ENCODE results near the gene ZNF227. TPM values are rescaled to one million over a fixed set of nuclear protein-coding genes. Genes with fewer than 3 reads are reported as not detected.

ZNF227 gene
- total and polyA plus RNA-seq, 7 donors: 2.5 to 15.0 (median 10.9) TPM

GRCh38 chr19:44258835-44259413 is 46.6 kb downstream of the ZNF227 start:
- Histone ChIP-seq H3K4me1 (peaks cover 0 to 6% (median 0%) of the 10 kb centered on the region in 4 donors), H3K27me3 (no peaks in the 10 kb centered on the region), H3K36me3 (no peaks in the 10 kb centered on the region), H3K9me3 (peaks cover 0 to 31% (median 12%) of the 10 kb centered on the region in 4 donors), H3K4me3 (no peak overlapping the region), H3K27ac (peak overlapping the region in 1 of 4 donors; percentile 82)
- WGBS, 2 donors: 95 to 98% methylated on average over 2 of the region's 2 CpGs
- TF ChIP-seq EP300 (IDR thresholded peaks at IDR 0.05) (no peak), POLR2A (IDR thresholded peaks at IDR 0.05) (no peak), POLR2AphosphoS5 (IDR thresholded peaks at IDR 0.05) (no peak), CTCF (IDR thresholded peaks at IDR 0.05) (no peak)
- intact Hi-C loops (cut with DNase I): no loop called here
- DNase-seq: no peak

GRCh38 chr19:44260343-44260681 is 48.0 kb downstream of the ZNF227 start:
- H3K4me3 ChIP-seq: peak overlapping the region in 3 of 4 donors; percentile 51 to 54 (median 53)
- no peak for DNase-seq
- no peaks in the 10 kb centered on the region for H3K27me3 ChIP-seq
- intact Hi-C loops (cut with DNase I): no loop called here
- peaks cover 0 to 18% (median 6%) of the 10 kb centered on the region in 4 donors for H3K9me3 ChIP-seq
- peak overlapping the region in 3 of 4 donors; percentile 77 to 82 (median 80) for H3K27ac ChIP-seq
- TF ChIP-seq CTCF (IDR thresholded peaks at IDR 0.05) (no peak), POLR2AphosphoS5 (IDR thresholded peaks at IDR 0.05) (no peak), EP300 (IDR thresholded peaks at IDR 0.05) (no peak), POLR2A (IDR thresholded peaks at IDR 0.05) (no peak)
- H3K4me1 ChIP-seq: peaks cover 0 to 6% (median 0%) of the 10 kb centered on the region in 4 donors
- H3K36me3 ChIP-seq: no peaks in the 10 kb centered on the region
- 3 to 10% methylated on average over 7 of the region's 7 CpGs for WGBS, 2 donors

DNA sequence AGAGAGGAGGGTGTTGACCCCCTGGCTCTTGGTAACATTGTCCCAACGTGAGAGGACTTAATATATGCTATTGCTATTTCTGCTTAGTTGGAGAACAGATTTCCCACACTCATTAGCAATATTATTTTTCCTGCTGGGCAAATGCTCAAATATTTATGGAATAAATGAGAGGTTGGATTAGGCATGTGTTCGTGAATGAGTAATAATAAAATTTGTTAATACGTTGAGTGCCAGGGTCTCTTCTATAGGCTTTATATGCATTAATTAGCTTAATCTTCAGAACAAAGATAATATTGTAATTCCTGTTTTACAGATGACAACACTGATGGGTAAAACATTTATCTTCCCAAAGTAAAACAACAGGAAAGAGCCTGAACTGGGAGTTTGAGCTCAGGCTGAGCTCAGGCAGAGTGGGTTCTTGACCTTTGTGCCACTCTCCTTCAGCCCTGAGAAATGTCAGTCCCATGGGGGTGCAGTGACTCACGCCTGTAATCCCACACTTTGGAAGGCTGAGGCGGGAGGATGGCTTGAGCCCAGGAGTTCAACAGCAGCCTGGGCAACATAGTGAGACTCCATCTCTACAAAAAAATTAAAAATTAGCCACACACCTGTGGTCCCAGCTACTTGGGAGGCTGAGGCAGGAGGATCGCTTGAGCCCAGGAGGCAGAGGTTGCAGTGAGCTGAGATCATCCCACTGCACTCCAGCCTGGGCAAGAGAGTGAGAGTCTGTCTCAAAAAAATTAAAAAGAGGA is 48.5 kb downstream of the ZNF227 start:
- H3K27ac ChIP-seq: peak overlapping the region in 3 of 4 donors; percentile 77 to 82 (median 80)
- 70 to 72% methylated on average over 6 of the region's 6 CpGs for WGBS, 2 donors
- H3K4me1 ChIP-seq: peaks cover 0 to 6% (median 0%) of the 10 kb centered on the region in 4 donors
- intact Hi-C loops (cut with DNase I): no loop called here
- DNase-seq: no peak
- peaks cover 0 to 12% (median 4%) of the 10 kb centered on the region in 4 donors for H3K9me3 ChIP-seq
- H3K4me3 ChIP-seq: peak overlapping the region in 3 of 4 donors; percentile 51 to 54 (median 53)
- H3K36me3 ChIP-seq: peaks cover 0 to 2% (median 0%) of the 10 kb centered on the region in 4 donors
- no peaks in the 10 kb centered on the region for H3K27me3 ChIP-seq
- TF ChIP-seq EP300 (IDR thresholded peaks at IDR 0.05): no peak

DNA sequence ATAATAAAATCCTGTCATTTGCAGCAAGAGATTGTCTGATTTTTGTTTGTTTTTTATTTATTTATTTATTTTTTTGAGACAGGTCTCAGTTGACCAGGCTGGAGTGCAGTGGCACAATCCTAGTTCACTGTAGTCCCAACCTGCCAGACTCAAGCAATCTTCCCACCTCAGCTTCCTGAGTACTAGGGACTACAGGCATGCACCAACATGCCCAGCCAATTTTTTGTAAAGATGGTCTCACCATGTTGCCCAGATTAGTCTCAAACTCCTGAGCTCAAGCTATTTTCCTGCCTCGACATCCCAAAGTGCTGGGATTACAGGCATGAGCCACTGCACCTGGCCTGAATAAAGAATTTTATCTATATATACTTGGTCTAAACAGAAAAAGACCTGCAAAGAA is 65.0 kb downstream of the ZNF227 start:
- Histone ChIP-seq H3K36me3 (peaks cover 0 to 28% (median 19%) of the 10 kb centered on the region in 4 donors), H3K4me1 (no peaks in the 10 kb centered on the region), H3K9me3 (peaks cover 0 to 40% (median 13%) of the 10 kb centered on the region in 4 donors), H3K27ac (no peak overlapping the region), H3K27me3 (no peaks in the 10 kb centered on the region), H3K4me3 (no peak overlapping the region)
- 95 to 96% methylated on average over 1 of the region's 1 CpG for WGBS, 2 donors
- intact Hi-C loops (cut with DNase I): no loop called here
- DNase-seq: no peak
- no peak for TF ChIP-seq EP300 (IDR thresholded peaks at IDR 0.05)
- TF ChIP-seq CTCF (IDR thresholded peaks at IDR 0.05): no peak
- TF ChIP-seq POLR2A (IDR thresholded peaks at IDR 0.05): no peak
- no peak for TF ChIP-seq POLR2AphosphoS5 (IDR thresholded peaks at IDR 0.05)

DNA sequence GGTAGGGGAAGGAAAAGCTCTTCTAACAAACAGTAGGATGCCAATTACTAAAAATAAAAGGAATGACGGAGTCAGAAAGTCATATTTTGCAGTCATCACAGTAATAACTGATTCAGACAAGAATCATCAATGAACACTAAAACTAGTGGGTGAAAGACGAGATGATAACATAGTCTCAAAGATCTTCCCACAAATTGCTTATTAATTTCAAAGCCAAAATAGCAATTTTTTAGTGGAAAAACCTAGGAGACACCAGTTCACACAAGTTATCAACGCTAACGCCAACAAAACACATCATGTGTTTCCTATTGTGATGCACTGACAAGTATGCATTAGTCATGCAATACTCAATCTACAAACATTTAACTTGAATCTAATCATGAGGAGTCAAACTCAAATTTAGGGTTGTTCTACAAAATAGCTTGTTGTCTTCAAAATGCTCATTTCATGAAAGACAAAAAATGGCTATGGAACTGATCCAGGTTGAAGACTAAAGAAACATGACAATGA is 65.9 kb downstream of the ZNF227 start:
- no peak overlapping the region for H3K4me3 ChIP-seq
- H3K27ac ChIP-seq: no peak overlapping the region
- no peaks in the 10 kb centered on the region for H3K27me3 ChIP-seq
- peaks cover 0 to 1% (median 0%) of the 10 kb centered on the region in 4 donors for H3K4me1 ChIP-seq
- TF ChIP-seq EP300 (IDR thresholded peaks at IDR 0.05): no peak
- TF ChIP-seq CTCF (IDR thresholded peaks at IDR 0.05): no peak
- TF ChIP-seq POLR2AphosphoS5 (IDR thresholded peaks at IDR 0.05): no peak
- TF ChIP-seq POLR2A (IDR thresholded peaks at IDR 0.05): no peak
- DNase-seq: no peak
- WGBS, 2 donors: 93 to 97% methylated on average over 4 of the region's 4 CpGs
- intact Hi-C loops (cut with DNase I): no loop called here
- peaks cover 0 to 23% (median 14%) of the 10 kb centered on the region in 4 donors for H3K36me3 ChIP-seq
- H3K9me3 ChIP-seq: peaks cover 5 to 40% (median 14%) of the 10 kb centered on the region in 4 donors

Data from sigmoid colon (tissue), 7 donors.